Glutamatergic neuron (in vitro differentiated cells): ENCODE results near the gene KCNJ6. TPM values are rescaled to one million over a fixed set of nuclear protein-coding genes. Genes with fewer than 3 reads are reported as not detected.
"Not testable (repeated sequence)": the region's sequence is repeated elsewhere in the genome, so short reads cannot be mapped to it uniquely, and the experiment has no call there.

ENCODE experiments used
- DNase-seq: peaks from one replicate; pipeline ENCODE4 v3.0.0; 2022
- H3K27ac Mint-ChIP-seq: one replicate; pipeline ENCODE4 v1.8.0; 2020; ENCODE audit warnings: mild to moderate bottlenecking, mixed read lengths, inconsistent platforms; ENCODE audit not compliant: unreplicated experiment
- H3K27me3 Mint-ChIP-seq: one replicate; pipeline ENCODE4 v1.8.0; 2020; ENCODE audit warnings: mild to moderate bottlenecking, moderate library complexity, mixed read lengths, inconsistent platforms; ENCODE audit not compliant: unreplicated experiment
- H3K36me3 Mint-ChIP-seq: one replicate; pipeline ENCODE4 v1.8.0; 2020; ENCODE audit warnings: mild to moderate bottlenecking, mixed read lengths, inconsistent platforms; ENCODE audit not compliant: unreplicated experiment
- H3K4me1 Mint-ChIP-seq: one replicate; pipeline ENCODE4 v1.8.0; 2020; ENCODE audit warnings: mild to moderate bottlenecking, low read depth, mixed read lengths, inconsistent platforms; ENCODE audit not compliant: unreplicated experiment
- H3K4me3 Mint-ChIP-seq: one replicate; pipeline ENCODE4 v1.8.0; 2020; ENCODE audit warnings: mild to moderate bottlenecking, mixed read lengths, inconsistent platforms; ENCODE audit not compliant: unreplicated experiment
- H3K9me3 Mint-ChIP-seq: one replicate; pipeline ENCODE4 v1.8.0; 2020; ENCODE audit warnings: mild to moderate bottlenecking, moderate library complexity, mixed read lengths, inconsistent platforms; ENCODE audit not compliant: unreplicated experiment
- CTCF ChIP-seq: fragments of 200-600 bp; sonication (generic); IDR thresholded peaks from one replicate; pipeline ENCODE4 v1.5.0; 2021; ENCODE audit not compliant: partially characterized antibody, unreplicated experiment
- total RNA-seq: library from RNA; stranded (reverse); fragmentation: NEBNext Ultra II Directional; extraction: Animal tissue kit (Norgen Biotek cat#: 25700); gene quantifications from one replicate; pipeline ENCODE4 v1.2.1, GENCODE V29; 2021; ENCODE audit not compliant: unreplicated experiment

Gene KCNJ6
- total RNA-seq, 1 donor from 2014 or later = 80.5 TPM

GRCh38 chr21:37647781-37648180 is 268.5 kb downstream of the KCNJ6 start:
- H3K9me3 Mint-ChIP-seq = peaks cover 2% of the 10 kb centered on the region
- DNase-seq = no peak
- no peak overlapping the region for H3K27ac Mint-ChIP-seq
- H3K4me1 Mint-ChIP-seq = no peaks in the 10 kb centered on the region
- TF ChIP-seq CTCF = no peak
- no peaks in the 10 kb centered on the region for H3K27me3 Mint-ChIP-seq
- H3K36me3 Mint-ChIP-seq = no peaks in the 10 kb centered on the region
- no peak overlapping the region for H3K4me3 Mint-ChIP-seq

DNA sequence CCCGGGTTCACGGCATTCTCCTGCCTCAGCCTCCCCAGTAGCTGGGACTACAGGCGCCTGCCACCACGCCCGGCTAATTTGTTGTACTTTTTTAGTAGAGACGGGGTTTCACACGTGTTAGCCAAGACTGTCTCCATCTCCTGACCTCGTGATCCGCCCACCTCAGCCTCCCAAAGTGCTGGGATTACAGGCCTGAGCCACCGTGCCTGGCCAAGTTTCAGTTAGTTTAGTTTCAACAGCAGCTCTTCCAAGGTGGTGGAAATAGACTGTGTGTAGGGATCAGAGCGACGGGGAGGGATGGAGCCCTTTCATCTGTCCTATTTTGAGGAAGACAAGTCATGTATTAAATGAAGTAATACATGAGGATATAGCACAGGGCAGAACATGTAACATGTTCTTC is 269.5 kb downstream of the KCNJ6 start:
- not testable (repeated sequence) for H3K9me3 Mint-ChIP-seq, H3K36me3 Mint-ChIP-seq, H3K4me3 Mint-ChIP-seq, H3K4me1 Mint-ChIP-seq, H3K27me3 Mint-ChIP-seq, H3K27ac Mint-ChIP-seq, DNase-seq

- H3K36me3 Mint-ChIP-seq = no peaks in the 10 kb centered on the region
- TF ChIP-seq CTCF = no peak
- no peak overlapping the region for H3K4me3 Mint-ChIP-seq
- H3K9me3 Mint-ChIP-seq = peaks cover 2% of the 10 kb centered on the region
- no peaks in the 10 kb centered on the region for H3K27me3 Mint-ChIP-seq
- H3K27ac Mint-ChIP-seq = no peak overlapping the region
- DNase-seq = no peak
- peaks cover 14% of the 10 kb centered on the region for H3K4me1 Mint-ChIP-seq
Measured at GRCh38 chr21:37645848-37646247, 270.4 kb downstream of the KCNJ6 start.

- H3K4me1 Mint-ChIP-seq = peaks cover 14% of the 10 kb centered on the region
- H3K27me3 Mint-ChIP-seq = no peaks in the 10 kb centered on the region
- TF ChIP-seq CTCF = no peak
- no peak for DNase-seq
- no peak overlapping the region for H3K27ac Mint-ChIP-seq
- H3K36me3 Mint-ChIP-seq = peaks cover 3% of the 10 kb centered on the region
- H3K4me3 Mint-ChIP-seq = no peak overlapping the region
- H3K9me3 Mint-ChIP-seq = peaks cover 2% of the 10 kb centered on the region
Measured at GRCh38 chr21:37644636-37645035, 271.6 kb downstream of the KCNJ6 start.

DNA sequence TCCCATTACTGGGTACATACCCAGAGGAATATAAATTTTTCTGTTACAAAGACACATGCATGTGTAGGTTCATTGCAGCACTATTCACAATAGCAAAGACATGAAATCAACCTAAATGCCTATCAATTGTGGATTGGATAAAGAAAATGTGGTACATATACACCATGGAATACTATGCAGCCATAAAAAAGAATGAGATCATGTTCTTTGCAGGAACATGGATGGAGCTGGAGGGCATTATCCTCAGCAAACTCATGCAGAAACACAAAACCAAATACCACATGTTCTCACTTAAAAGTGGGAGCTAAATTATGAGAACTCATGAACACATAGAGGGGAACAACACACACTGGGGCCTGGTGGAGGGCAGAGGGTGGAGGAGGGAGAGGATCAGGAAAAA is 272.4 kb downstream of the KCNJ6 start:
- H3K27me3 Mint-ChIP-seq, H3K36me3 Mint-ChIP-seq, H3K9me3 Mint-ChIP-seq, H3K4me3 Mint-ChIP-seq, H3K27ac Mint-ChIP-seq, DNase-seq: not testable (repeated sequence)
- H3K4me1 Mint-ChIP-seq = peaks cover 14% of the 10 kb centered on the region

DNA sequence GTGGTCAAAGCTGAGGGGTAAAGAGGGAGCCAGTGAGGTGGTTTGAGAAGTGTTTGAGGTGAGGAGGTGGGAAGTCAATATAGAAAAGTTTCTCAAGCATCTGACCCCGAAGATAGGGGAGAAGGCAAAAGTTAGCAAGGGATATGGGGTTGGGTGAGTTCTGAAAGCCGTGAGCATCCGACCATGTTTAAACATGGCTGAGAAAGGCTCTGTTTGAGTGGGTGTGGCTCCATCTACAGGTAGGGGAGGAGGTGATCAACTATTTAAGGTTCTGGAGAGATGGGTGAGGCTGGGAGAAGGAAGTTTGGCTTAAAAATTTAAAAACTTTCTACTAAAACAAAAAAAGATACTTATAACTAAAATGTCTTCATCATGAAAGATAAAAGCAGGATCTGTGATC is 273.8 kb downstream of the KCNJ6 start:
- TF ChIP-seq CTCF = no peak
- Mint-ChIP-seq H3K4me1 (peaks cover 14% of the 10 kb centered on the region), H3K36me3 (peaks cover 14% of the 10 kb centered on the region), H3K9me3 (peaks cover 2% of the 10 kb centered on the region), H3K27me3 (no peaks in the 10 kb centered on the region), H3K4me3 (no peak overlapping the region), H3K27ac (no peak overlapping the region)
- DNase-seq = no peak
